Measurements from ENCODE around the gene CDKAL1.

DNA sequence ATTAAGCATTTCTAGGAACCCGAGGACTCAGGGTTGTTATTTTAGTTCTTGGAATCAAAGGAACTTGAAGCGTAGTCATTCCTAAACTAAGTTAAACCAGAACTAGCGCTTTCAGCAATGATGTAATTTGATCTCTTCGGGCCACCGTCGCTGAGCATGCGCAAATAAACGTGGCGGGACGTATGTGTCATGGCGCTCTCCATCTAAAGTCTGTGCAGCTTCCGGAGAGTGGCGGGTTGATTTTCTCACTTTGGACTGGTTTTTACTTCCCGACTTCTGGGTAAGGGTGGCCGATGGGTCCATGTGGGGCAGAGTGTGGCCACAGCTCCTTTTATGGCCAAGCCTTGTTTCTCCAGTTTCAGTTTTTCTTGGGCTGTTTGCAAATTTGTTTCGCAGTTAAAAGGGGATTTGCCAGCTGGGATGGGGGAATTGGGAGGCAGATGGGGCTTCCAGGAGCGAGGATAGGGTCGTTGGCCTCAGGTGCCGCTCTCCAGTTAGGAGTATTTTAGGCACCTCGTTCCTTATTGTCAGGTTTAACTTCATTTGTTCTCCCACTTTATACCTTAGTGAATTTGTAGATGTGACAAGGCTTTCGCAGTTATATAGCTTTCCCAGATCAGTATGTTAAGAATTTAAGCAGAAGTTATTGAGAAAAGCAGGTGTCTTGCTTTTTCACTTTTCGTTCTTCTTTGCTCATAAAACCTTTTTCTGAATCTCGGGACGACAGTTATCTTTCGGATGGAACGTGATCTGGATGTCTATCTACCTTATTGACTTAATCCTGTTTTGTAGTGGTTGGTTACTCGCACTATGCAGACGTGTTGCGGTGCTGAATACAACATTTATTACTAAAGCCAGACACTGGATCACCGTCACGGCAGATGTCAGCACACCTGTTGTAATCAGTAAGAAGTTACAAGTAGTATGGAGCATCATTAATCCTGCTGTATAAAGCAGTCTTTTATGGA lies at the start of gene CDKAL1:
- TF ChIP-seq POLR2AphosphoS5 (IDR thresholded peaks at IDR 0.05), result peak in 2 of 3 donors; percentile 80 to 95
- TF ChIP-seq CTCF (IDR thresholded peaks at IDR 0.05 in 8 of 11, conservative IDR thresholded peaks at IDR 0.05 in 3 of 11), result peak in 1 of 11 experiments; percentile 17
- TF ChIP-seq POLR2A (IDR thresholded peaks at IDR 0.05), result no peak

Data from spleen (tissue), 7 donors.